SK-N-MC (cell line): ENCODE measurements around the gene SLC9A9.

Experiments used
- DNase-seq: peaks from one replicate; pipeline ENCODE4 v3.0.0-alpha.2; 2011; ENCODE audit warnings: low read depth, low spot score
- H3K27ac ChIP-seq: fragments of 200-600 bp; sonication (generic); 2 replicates; pipeline ENCODE4 v1.5.1; 2016; ENCODE audit warnings: mixed run types
- H3K36me3 ChIP-seq: fragments of 200-600 bp; sonication (generic); 2 replicates; pipeline ENCODE4 v1.6.1; 2017; ENCODE audit warnings: antibody characterized with exemption, low read length, mixed read lengths; ENCODE audit not compliant: insufficient read depth
- H3K4me3 ChIP-seq: fragments of 200-600 bp; sonication (generic); 2 replicates; pipeline ENCODE4 v1.5.1; 2016
- H3K9ac ChIP-seq: fragments of 200-600 bp; sonication (generic); 2 replicates; pipeline ENCODE4 v1.8.0; 2017; ENCODE audit warnings: mixed run types, mixed read lengths; ENCODE audit not compliant: insufficient read length
- H3K9me3 ChIP-seq: fragments of 200-600 bp; sonication (generic); 2 replicates; pipeline ENCODE4 v1.6.1; 2017; ENCODE audit warnings: low read depth, mild to moderate bottlenecking, antibody characterized with exemption, low read length, moderate library complexity, mixed read lengths
- EZH2 ChIP-seq: fragments of 200-600 bp; sonication (generic); IDR thresholded peaks from one replicate; pipeline ENCODE4 v1.6.1; 2017; ENCODE audit warnings: antibody characterized with exemption
- FOXP2 ChIP-seq: optimal IDR thresholded peaks from 2 replicates; pipeline ENCODE3; 2011; ENCODE audit warnings: mild to moderate bottlenecking, moderate library complexity; ENCODE audit not compliant: insufficient read depth; ENCODE audit errors: extremely low read length, control extremely low read depth
- POLR2AphosphoS5 ChIP-seq: IDR thresholded peaks from 2 replicates; pipeline ENCODE4 v1.6.1; 2012; ENCODE audit warnings: mild to moderate bottlenecking, low read depth, low read length, borderline replicate concordance

SLC9A9 gene

DNA sequence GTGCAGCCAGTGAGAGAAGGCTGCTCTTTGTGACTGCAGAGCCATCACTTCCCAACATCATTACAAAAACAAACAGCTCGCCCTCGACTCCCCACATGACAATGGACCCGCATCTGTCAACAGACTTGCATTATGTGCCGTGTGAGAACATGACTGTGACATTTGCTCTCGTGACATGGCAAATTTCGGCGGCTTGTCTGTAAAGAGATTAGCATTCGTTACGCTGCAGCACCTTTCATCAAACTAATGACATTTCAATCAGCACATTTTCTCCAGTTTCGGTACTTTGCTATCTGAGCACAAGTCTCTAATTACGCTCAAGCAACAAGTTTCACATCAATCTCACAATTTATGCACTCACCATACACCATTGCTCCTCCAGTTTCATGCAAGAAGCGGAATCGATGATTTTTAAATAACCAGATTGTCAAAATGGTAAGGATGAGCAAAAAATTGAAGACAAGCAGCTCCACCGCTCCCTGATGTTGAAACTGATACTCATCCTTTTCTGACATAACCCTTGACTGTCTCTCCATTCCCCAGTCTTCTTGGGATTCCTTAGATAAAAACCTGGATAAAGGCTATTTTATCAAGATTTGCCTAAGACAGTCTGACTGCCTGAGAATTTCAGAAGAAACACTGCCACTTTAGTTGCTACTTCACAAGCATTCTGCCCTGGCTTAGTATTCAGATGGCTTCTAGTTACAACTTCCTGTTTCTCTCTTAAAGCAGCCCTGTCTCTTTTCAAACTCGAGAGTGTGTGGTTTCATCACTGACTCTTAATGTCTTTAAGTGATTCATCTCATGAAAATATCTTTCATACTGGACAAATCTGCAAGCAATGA lies at the start of gene SLC9A9:
Gene SLC9A9 (minus strand): TSS at position 682 of the 845 bp plus-strand sequence. CDS start 146 bp downstream, at position 536.
- Histone ChIP-seq H3K9me3 (no peaks in the 10 kb centered on the region), H3K36me3 (no peaks in the 10 kb centered on the region), H3K4me3 (peak within 1 kb of the TSS; percentile 82), H3K27ac (peak within 1 kb of the TSS; percentile 37; the same call in 1 of the 2 replicates), H3K9ac (peak within 1 kb of the TSS; percentile 64)
- TF ChIP-seq POLR2AphosphoS5 (no peak), FOXP2 (no peak), EZH2 (no peak)
- peak; percentile 81 for DNase-seq

DNA sequence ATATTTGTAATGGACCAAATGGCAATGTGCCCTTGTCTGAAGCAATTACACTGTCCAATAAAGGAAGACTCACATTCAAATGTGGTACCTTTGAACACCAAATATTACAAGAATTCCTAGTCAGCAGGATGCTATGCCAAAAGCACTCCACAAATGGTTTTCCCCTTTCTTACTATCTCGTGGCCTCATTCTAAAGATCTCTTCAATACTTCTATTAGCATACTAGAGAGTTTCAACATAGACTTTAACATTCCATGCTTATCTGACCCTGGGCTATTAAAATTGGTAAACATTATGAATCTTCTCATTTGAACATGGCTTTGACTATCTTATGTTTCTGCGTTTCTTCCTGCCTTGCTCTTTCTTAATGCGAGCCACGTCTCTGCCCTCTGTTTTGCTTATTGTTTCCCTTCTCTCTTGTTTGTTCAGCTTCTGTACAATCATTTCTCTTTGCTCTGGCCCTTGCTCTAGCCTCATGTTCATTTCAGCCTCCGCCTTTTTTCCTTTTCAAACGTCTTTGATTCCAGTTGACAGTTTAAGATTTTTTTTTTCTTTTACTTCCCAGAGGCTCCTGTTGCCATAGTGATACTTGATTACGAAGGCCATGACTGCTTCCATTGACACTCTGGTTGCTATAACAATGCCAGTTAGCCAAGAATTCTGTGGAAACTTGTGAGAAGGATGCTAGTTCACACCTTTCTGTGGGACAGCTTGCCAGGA lies 49.5 kb upstream of the SLC9A9 start:
- H3K4me3 ChIP-seq: peak overlapping the region; percentile 12; the same call in 1 of the 2 replicates
- TF ChIP-seq EZH2 (no peak), POLR2AphosphoS5 (no peak; the same call in 1 of the 2 replicates), FOXP2 (no peak)
- no peaks in the 10 kb centered on the region for H3K9me3 ChIP-seq
- H3K9ac ChIP-seq: no peak overlapping the region
- no peaks in the 10 kb centered on the region for H3K36me3 ChIP-seq
- H3K27ac ChIP-seq: peak overlapping the region; percentile 7; the same call in 1 of the 2 replicates
- peak; percentile 66 for DNase-seq

DNA sequence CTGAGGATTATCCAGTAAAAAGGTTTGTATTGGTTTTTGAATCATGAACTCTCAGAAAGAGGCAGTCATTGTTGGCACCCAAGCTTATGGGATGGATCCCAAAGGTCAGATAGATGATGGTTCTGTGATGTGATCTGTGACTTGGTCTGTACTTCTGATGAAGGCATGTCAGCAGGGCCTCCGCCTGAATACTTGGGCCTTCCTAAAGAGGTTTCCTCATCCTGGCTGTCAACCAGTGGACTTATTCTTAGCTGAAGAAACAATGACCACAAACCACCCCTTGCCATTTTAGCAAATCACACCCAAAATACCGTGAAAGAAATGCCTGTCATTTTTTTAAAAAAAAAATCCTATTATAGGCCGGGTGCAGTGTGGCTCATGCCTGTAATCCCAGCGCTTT lies 48.2 kb upstream of the SLC9A9 start:
- TF ChIP-seq EZH2 (no peak), POLR2AphosphoS5 (no peak), FOXP2 (no peak)

DNA sequence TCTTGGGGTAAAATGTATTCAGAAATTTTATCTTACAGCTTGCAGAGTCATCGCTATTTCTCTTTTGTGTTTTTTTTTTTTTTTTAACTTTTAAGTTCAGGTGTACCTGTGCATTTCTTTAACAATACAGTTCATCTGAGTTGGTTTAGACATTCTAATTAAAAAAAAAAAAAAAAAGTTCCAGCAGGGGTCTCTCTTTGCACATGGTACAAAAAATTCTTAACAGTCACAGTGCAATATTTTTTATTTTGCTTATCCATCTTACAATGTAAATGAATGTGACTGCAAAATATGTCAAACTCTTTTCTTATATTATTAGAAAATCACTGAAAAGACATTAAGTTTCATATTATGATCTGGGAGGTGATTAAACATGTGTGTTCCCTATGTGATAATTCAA lies 47.5 kb upstream of the SLC9A9 start:
- no peak overlapping the region for H3K4me3 ChIP-seq
- no peak overlapping the region for H3K27ac ChIP-seq
- no peaks in the 10 kb centered on the region for H3K9me3 ChIP-seq
- TF ChIP-seq EZH2: no peak
- no peak for TF ChIP-seq FOXP2
- no peak for TF ChIP-seq POLR2AphosphoS5
- no peak overlapping the region for H3K9ac ChIP-seq
- DNase-seq: no peak
- no peaks in the 10 kb centered on the region for H3K36me3 ChIP-seq

More for the DNA sequence above, 48.2 kb upstream of the SLC9A9 start:
- Histone ChIP-seq H3K36me3 (no peaks in the 10 kb centered on the region), H3K9me3 (no peaks in the 10 kb centered on the region), H3K4me3 (no peak overlapping the region), H3K9ac (no peak overlapping the region), H3K27ac (no peak overlapping the region)
- DNase-seq: no peak

DNA sequence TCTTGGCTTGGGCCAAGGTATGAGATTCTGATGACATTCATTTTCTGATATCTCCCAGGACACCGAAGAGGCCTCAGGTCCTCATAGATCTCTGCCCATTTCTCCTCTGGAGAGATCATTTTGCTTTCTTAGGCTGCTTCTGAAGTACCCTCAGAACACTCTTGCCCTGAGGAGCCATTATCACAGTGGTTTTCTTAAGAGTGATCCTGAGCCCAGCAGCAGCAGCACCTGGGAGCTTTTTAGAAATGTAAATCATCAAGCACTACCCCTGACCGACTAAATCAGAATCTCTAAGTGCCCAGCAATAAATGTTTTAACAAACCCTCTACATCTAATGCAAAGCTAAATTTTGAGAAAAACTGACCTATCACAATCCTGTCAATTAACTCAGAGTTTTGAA lies 40.6 kb upstream of the SLC9A9 start:
- H3K36me3 ChIP-seq: no peaks in the 10 kb centered on the region
- no peak for DNase-seq
- no peak overlapping the region for H3K27ac ChIP-seq
- no peak for TF ChIP-seq FOXP2
- no peak for TF ChIP-seq POLR2AphosphoS5
- no peak for TF ChIP-seq EZH2
- H3K9me3 ChIP-seq: no peaks in the 10 kb centered on the region
- H3K9ac ChIP-seq: no peak overlapping the region
- H3K4me3 ChIP-seq: no peak overlapping the region

DNA sequence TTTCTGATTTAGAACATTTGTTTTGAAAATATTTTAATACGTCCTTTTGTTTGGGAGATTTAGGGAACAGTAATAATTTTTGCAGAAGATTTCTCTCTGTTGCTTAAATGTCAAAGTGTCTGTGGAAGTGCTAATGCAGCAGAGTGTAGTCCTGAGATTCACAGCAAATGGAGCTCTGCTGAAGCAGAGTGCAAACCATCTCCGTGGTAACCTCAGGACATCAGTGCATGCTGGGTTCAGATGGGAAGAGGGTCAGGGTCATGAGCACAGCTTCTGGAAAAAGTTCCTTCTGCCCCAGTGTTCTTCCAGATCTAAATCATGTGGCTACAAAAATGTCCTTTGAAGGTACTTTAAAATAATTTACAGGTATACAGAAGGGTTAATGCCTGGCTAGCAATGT lies 39.9 kb upstream of the SLC9A9 start:
- no peak overlapping the region for H3K9ac ChIP-seq
- H3K27ac ChIP-seq: no peak overlapping the region
- no peaks in the 10 kb centered on the region for H3K9me3 ChIP-seq
- no peak for DNase-seq
- H3K4me3 ChIP-seq: no peak overlapping the region
- no peak for TF ChIP-seq POLR2AphosphoS5
- TF ChIP-seq FOXP2: no peak
- TF ChIP-seq EZH2: no peak
- no peaks in the 10 kb centered on the region for H3K36me3 ChIP-seq

DNA sequence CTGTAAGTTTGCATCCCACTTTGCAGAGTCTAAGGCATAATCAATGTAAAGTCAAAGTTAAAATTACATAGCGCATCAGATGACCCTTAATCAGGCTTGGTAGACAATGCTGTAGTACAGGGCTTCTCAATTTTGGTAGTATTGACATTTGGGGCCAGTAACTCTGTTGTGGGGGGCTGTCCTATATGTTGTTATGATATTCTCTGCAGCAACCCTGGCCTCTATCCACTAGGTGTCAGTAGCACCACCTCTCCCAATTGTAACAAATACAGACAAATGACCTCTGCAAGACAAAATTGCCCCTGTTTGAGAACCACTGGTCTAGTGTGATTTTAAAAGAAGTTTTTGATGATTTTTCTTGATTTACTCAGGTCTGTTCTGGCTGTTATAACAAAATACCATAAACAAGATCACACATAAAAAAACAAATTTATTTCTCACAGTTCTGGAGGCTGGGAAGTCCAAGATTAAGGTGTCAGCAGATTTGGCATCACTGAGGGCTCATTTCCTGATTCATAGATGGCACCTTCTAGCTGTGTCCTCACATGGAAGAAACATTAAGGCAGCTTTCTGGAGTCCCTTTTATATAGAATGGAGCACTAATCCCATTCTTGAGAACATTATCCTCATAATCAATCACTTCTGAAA lies 37.6 kb upstream of the SLC9A9 start:
- Histone ChIP-seq H3K9ac (no peak overlapping the region), H3K27ac (no peak overlapping the region), H3K9me3 (no peaks in the 10 kb centered on the region), H3K36me3 (no peaks in the 10 kb centered on the region), H3K4me3 (no peak overlapping the region)
- no peak for TF ChIP-seq FOXP2
- no peak for TF ChIP-seq POLR2AphosphoS5
- TF ChIP-seq EZH2: no peak
- DNase-seq: no peak

DNA sequence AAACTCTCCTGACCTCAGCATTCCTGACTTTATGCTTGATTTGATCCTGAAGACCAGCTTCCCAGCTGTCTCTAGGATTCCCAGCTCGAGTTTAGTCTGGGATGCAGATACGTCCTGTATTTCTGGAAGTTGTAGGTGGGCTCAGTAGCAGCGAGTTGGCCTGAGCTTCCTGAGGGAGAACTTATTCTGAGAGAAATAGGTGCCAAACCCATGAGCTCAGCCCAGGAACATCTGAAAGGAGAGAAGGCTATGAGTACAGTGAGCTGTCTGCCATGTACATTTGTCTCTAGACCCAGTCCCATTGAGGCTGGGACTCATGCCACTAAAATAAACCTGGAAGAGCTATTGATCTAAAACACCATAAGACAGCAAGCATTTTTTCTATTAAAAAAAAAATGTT lies 36.6 kb upstream of the SLC9A9 start:
- DNase-seq: no peak
- Histone ChIP-seq H3K9me3 (no peaks in the 10 kb centered on the region), H3K36me3 (no peaks in the 10 kb centered on the region), H3K27ac (no peak overlapping the region), H3K9ac (no peak overlapping the region), H3K4me3 (no peak overlapping the region)
- no peak for TF ChIP-seq POLR2AphosphoS5
- no peak for TF ChIP-seq EZH2
- TF ChIP-seq FOXP2: no peak
